NB4 (cell line): ENCODE data around the gene GBP7.

Experiments
- CTCF ChIP-seq: IDR thresholded peaks from one replicate; pipeline ENCODE4 v1.5.1; 2012; ENCODE audit warnings: low read depth, low read length
- POLR2A ChIP-seq: IDR thresholded peaks from 2 replicates; pipeline ENCODE4 v1.6.1; 2011; ENCODE audit warnings: mild to moderate bottlenecking; ENCODE audit not compliant: insufficient read length; ENCODE audit errors: extremely low read depth
- TF ChIP-seq, protein P1 (sequence below): IDR thresholded peaks from 2 replicates; pipeline ENCODE4 v1.6.1; 2011; ENCODE audit warnings: low read depth, low read length

- TF ChIP-seq CTCF (no peak), POLR2A (no peak)
- TF ChIP-seq, protein P1, sequence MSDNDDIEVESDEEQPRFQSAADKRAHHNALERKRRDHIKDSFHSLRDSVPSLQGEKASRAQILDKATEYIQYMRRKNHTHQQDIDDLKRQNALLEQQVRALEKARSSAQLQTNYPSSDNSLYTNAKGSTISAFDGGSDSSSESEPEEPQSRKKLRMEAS: no peak
Observed at GRCh38 chr1:89176971-89177370, 1.2 kb upstream of the GBP7 start.
